ENCODE results near the gene CRMP1.

CRMP1 gene

DNA sequence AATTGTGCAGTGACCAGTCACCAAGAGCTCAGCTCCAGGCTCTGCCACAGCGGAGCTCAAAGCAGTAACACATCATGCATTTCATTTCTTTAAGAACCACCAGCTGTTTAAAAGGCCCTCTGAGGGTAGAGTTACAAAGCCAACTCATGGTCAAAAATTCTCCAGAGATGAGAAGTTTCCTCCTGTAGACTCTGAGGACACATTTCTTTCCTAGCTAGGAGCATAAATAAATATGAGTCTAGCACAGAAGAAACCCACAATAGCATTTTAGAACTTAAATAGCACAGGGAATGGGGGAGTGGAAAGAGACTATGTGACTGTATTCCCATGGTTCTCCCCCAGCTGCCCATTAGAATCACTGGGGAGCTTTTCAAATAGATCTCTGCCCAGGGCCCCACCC lies 6.5 kb upstream of the CRMP1 start:
- no peak for DNase-seq (ENCODE audit: low read depth)
- no peak overlapping the region for H3K4me3 ChIP-seq (ENCODE audit: low read depth, low read length)

DNA sequence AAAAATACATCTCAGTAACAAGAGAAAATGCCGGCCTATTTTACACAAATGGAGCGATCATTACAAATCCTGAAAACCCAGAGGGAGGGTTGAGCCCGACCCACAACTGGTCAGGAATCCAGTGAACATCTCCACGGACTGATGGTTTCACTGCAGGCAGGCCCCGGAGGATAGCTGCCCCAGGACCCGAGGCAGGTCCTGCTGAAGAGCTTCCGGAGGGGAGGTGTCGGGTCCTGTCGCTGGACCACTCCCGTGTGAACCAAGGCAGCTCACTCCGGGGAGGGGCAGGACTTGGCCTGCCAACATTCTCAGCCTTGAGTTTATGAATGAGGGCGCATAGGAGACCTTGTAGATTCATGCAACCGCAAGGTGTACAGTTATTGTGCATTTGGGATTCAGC lies 4.8 kb upstream of the CRMP1 start:
- DNase-seq (ENCODE audit: low read depth): no peak
- H3K4me3 ChIP-seq (ENCODE audit: low read depth, low read length): no peak overlapping the region
- TF ChIP-seq, protein P1, sequence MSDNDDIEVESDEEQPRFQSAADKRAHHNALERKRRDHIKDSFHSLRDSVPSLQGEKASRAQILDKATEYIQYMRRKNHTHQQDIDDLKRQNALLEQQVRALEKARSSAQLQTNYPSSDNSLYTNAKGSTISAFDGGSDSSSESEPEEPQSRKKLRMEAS (IDR thresholded peaks at IDR 0.05; ENCODE audit: low read depth, low read length): no peak
- TF ChIP-seq, protein P2, sequence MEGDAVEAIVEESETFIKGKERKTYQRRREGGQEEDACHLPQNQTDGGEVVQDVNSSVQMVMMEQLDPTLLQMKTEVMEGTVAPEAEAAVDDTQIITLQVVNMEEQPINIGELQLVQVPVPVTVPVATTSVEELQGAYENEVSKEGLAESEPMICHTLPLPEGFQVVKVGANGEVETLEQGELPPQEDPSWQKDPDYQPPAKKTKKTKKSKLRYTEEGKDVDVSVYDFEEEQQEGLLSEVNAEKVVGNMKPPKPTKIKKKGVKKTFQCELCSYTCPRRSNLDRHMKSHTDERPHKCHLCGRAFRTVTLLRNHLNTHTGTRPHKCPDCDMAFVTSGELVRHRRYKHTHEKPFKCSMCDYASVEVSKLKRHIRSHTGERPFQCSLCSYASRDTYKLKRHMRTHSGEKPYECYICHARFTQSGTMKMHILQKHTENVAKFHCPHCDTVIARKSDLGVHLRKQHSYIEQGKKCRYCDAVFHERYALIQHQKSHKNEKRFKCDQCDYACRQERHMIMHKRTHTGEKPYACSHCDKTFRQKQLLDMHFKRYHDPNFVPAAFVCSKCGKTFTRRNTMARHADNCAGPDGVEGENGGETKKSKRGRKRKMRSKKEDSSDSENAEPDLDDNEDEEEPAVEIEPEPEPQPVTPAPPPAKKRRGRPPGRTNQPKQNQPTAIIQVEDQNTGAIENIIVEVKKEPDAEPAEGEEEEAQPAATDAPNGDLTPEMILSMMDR (IDR thresholded peaks at IDR 0.05; ENCODE audit: low read depth, low read length): no peak
- no peak for TF ChIP-seq MYC (IDR thresholded peaks at IDR 0.05; ENCODE audit: low read depth, low read length)
- TF ChIP-seq POLR2A (IDR thresholded peaks at IDR 0.05; ENCODE audit: extremely low read depth, insufficient read length): no peak

More for the DNA sequence above, 6.5 kb upstream of the CRMP1 start:
- TF ChIP-seq POLR2A (IDR thresholded peaks at IDR 0.05; ENCODE audit: extremely low read depth, insufficient read length) (no peak), MYC (IDR thresholded peaks at IDR 0.05; ENCODE audit: low read depth, low read length) (no peak)
- TF ChIP-seq, protein P1 (IDR thresholded peaks at IDR 0.05; ENCODE audit: low read depth, low read length): no peak
- TF ChIP-seq, protein P2 (IDR thresholded peaks at IDR 0.05; ENCODE audit: low read depth, low read length): no peak

DNA sequence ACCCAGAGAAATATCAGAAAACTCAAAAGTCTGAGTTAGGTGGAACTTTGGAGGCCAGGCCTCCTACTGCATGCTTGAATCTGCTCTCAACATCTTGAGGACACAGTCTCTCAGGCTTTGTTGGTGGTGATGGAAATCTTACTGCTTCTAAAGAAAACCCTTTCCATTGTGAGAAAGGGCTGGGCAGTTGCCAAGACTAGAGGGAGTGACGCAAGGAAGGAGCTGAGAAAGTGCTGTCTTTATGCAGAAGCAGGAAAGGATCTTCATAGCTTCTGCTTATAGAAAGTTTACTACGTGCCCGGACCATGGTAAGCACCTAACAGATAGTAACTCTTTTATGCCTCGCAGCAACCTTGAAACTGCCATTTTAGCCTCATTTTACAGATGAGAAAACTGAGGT lies 2.4 kb upstream of the CRMP1 start:
- TF ChIP-seq, protein P2 (IDR thresholded peaks at IDR 0.05; ENCODE audit: low read depth, low read length): no peak
- TF ChIP-seq MYC (IDR thresholded peaks at IDR 0.05; ENCODE audit: low read depth, low read length): no peak
- TF ChIP-seq, protein P1 (IDR thresholded peaks at IDR 0.05; ENCODE audit: low read depth, low read length): no peak
- no peak for TF ChIP-seq POLR2A (IDR thresholded peaks at IDR 0.05; ENCODE audit: extremely low read depth, insufficient read length)
- H3K4me3 ChIP-seq (ENCODE audit: low read depth, low read length): no peak overlapping the region
- DNase-seq (ENCODE audit: low read depth): no peak

DNA sequence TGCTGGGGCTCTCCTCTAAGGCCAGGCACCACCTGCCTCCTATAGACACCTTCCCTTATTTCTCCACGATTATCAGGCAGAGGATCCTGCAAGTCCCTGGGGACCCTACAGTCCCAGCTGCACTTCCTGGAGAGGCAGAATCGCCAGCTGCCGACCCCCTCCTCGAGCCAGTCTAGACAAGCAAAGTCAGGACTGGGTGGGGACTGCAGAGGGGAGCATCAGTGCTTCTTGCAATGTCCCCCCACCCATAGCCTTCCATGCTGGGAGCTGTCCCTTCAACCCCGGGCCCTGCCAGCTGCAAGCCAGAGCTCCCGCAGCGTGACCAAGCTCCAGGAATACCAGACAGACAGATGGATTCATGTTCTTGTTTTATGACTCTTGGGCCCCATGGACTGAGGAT lies 1.4 kb upstream of the CRMP1 start:
- no peak for DNase-seq (ENCODE audit: low read depth)
- no peak overlapping the region for H3K4me3 ChIP-seq (ENCODE audit: low read depth, low read length)
- TF ChIP-seq POLR2A (IDR thresholded peaks at IDR 0.05; ENCODE audit: extremely low read depth, insufficient read length): no peak
- no peak for TF ChIP-seq MYC (IDR thresholded peaks at IDR 0.05; ENCODE audit: low read depth, low read length)
- TF ChIP-seq, protein P2 (IDR thresholded peaks at IDR 0.05; ENCODE audit: low read depth, low read length): no peak
- TF ChIP-seq, protein P1 (IDR thresholded peaks at IDR 0.05; ENCODE audit: low read depth, low read length): no peak

DNA sequence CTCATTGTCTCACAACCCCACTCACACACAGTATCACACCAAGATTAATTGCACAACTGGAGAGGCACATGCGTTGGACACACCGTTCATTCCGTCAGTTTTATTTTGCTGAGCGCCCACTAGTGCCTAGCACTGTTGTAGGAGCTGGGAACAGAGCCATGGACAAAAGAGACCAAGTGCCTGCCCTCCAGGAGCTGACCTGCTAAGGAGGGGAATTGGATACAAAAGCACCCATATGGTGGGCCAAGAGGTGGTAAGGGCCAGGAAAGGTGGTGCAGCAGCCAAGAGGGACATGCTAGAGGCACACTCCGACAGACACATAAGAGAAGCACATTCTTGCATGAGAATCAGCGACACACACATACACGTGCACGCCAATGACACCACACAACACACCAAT lies 705 bp upstream of the CRMP1 start:
- no peak for DNase-seq (ENCODE audit: low read depth)
- TF ChIP-seq MYC (IDR thresholded peaks at IDR 0.05; ENCODE audit: low read depth, low read length): no peak
- no peak overlapping the region for H3K4me3 ChIP-seq (ENCODE audit: low read depth, low read length)

DNA sequence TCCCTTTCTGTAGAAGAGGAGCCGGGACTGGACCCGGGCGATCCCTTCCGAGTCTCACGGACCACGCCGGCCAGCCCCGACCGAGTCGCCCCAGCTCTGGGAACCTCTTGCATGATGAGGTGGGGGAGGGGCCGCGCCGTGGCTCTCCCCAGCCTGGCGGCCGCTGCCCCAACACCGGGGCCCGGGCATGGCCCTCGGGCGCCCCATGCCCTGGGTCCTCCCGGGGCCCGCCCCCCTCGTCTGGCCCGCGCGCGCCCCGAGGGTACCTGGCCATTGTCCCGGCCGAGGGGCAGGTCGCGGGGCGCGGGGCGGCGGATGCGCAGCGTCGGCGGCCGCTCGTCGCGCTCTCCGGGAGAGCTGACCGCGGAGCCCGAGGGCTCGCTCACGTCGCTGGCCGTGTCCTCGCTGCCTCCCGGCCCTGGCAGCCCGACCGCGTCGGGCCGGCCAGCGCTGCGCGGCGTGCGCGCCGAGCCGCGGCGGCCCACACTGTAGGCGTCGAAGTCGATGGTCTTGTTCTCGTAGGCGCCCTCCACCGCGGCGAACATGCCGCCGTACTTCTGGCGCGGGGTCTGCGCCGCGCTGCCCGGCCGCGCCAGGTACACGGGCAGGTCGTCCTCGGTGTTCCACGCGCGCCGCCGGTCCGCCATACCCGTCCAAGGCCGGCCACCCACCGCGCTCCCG lies 423 bp downstream of the CRMP1 start:
- no peak for DNase-seq (ENCODE audit: low read depth)
- no peak for TF ChIP-seq POLR2A (IDR thresholded peaks at IDR 0.05; ENCODE audit: extremely low read depth, insufficient read length)
- TF ChIP-seq MYC (IDR thresholded peaks at IDR 0.05; ENCODE audit: low read depth, low read length): no peak
- no peak overlapping the region for H3K4me3 ChIP-seq (ENCODE audit: low read depth, low read length)
